H1 (cell line): Measurements from ENCODE around the gene WDSUB1. TPM values are rescaled to one million over a fixed set of nuclear protein-coding genes. Genes with fewer than 3 reads are reported as not detected.

Experiments used
- BACH1 ChIP-seq: IDR thresholded peaks from 2 replicates; pipeline ENCODE4 v1.6.1; 2012; ENCODE audit warnings: low read length, improper control_type of control experiment
- CBX8 ChIP-seq: fragments of 300-800, 300-1000 bp; sonication (generic); IDR thresholded peaks from 2 replicates; pipeline ENCODE4 v1.7.1; 2016; ENCODE audit warnings: low read depth, low read length, borderline replicate concordance
- CHD7 ChIP-seq: fragments of 300-600 bp; sonication (generic); IDR thresholded peaks from 2 replicates; pipeline ENCODE4 v1.7.1; 2012; ENCODE audit warnings: low read length, moderate library complexity, mild to moderate bottlenecking, inconsistent platforms; ENCODE audit not compliant: insufficient replicate concordance
- CREB1 ChIP-seq: IDR thresholded peaks from 2 replicates; pipeline ENCODE4 v1.6.1; 2012; ENCODE audit warnings: inconsistent platforms
- EP300 ChIP-seq, 2 experiments: IDR thresholded peaks; 1 replicate in 1 of 2; 2 replicates in 1 of 2; pipeline ENCODE4 v1.6.1; 2011 to 2012; ENCODE audit warnings: low read depth in 2 of 2, low read length in 2 of 2, mild to moderate bottlenecking in 2 of 2, borderline replicate concordance in 1 of 2, inconsistent platforms in 1 of 2, moderate library complexity in 1 of 2
- JUN ChIP-seq: IDR thresholded peaks from 2 replicates; pipeline ENCODE4 v1.6.1; 2011; ENCODE audit warnings: low read depth, mild to moderate bottlenecking, improper control_type of control experiment, low read length
- NRF1 ChIP-seq: IDR thresholded peaks from 2 replicates; pipeline ENCODE4 v1.6.1; 2011; ENCODE audit warnings: mild to moderate bottlenecking, low read depth, low read length, improper control_type of control experiment
- RFX5 ChIP-seq: IDR thresholded peaks from 2 replicates; pipeline ENCODE4 v1.6.1; 2011; ENCODE audit warnings: low read depth, low read length, improper control_type of control experiment, borderline replicate concordance
- TAF1 ChIP-seq: IDR thresholded peaks from 2 replicates; pipeline ENCODE4 v1.6.1; 2011; ENCODE audit warnings: mild to moderate bottlenecking, low read depth, low read length
- TBP ChIP-seq: IDR thresholded peaks from 2 replicates; pipeline ENCODE4 v1.6.1; 2011; ENCODE audit warnings: low read depth, low read length, improper control_type of control experiment
- polyA plus RNA-seq, 7 experiments: library from polyadenylated mRNA; depleted of rRNA in 3 of 7; stranded (reverse) in 5 of 7; unstranded in 2 of 7; fragments of >200 nt in 5 of 7; fragments of 200-250 nt in 2 of 7; gene quantifications; 1 replicate in 5 of 7; 2 replicates in 1 of 7; 4 replicates in 1 of 7; pipeline versions ENCODE4 v1.2.1 to v1.2.3, GENCODE V29; 2011 to 2013; ENCODE audit warnings: missing spikeins in 2 of 7, mixed read lengths in 2 of 7
- total RNA-seq: library from RNA; stranded (reverse); fragmentation: NEBNext Ultra II Directional; extraction: Animal tissue kit (Norgen Biotek cat#: 25700); gene quantifications from 2 replicates; pipeline ENCODE4 v1.2.1, GENCODE V29; 2021

WDSUB1 gene
- total and polyA plus RNA-seq, 2 of the 8 experiments (the other 6 are each of a cell fraction or from before 2014, with no cell fraction given) = 5.5 to 8.0 TPM

- no peak for TF ChIP-seq CHD7
- TF ChIP-seq JUN = no peak
- no peak for TF ChIP-seq NRF1
- TF ChIP-seq BACH1 = no peak
- no peak for TF ChIP-seq TBP
- no peak for TF ChIP-seq CREB1
- no peak for TF ChIP-seq RFX5
- TF ChIP-seq CBX8 = no peak
- TF ChIP-seq EP300 (IDR thresholded peaks at IDR 0.05; ENCODE audit: borderline replicate concordance in 1 of 2, low read depth in 2 of 2, low read length in 2 of 2) = no peak
- TF ChIP-seq TAF1 = no peak
Observed at GRCh38 chr2:159322419-159322818, 35.9 kb upstream of the WDSUB1 start (continued).
